ENCODE results near the gene TPRG1L.

The TPRG1L gene

GRCh38 chr1:3577711-3578432 lies 46.9 kb upstream of the TPRG1L start:
- 83% methylated on average over 23 of the region's 27 CpGs for WGBS
- Histone ChIP-seq H3K23ac (ENCODE audit: low read length in 2 of 2) (no peak overlapping the region), H4K91ac (ENCODE audit: low read length) (no peak overlapping the region), H4K8ac (ENCODE audit: low read length) (no peak overlapping the region), H3K27ac (ENCODE audit: low read length, poor library complexity, severe bottlenecking) (no peak overlapping the region), H2AFZ (ENCODE audit: low read depth, low read length) (no peak overlapping the region), H3K27me3 (ENCODE audit: control insufficient read depth in 1 of 2, insufficient read depth in 1 of 2, low read length in 2 of 2) (peaks cover 9 to 39% of the 10 kb centered on the region in 2 experiments), H3K9ac (ENCODE audit: low read length) (no peak overlapping the region), H2BK120ac (ENCODE audit: low read depth, low read length) (no peak overlapping the region), H3K9me3 (ENCODE audit: control insufficient read depth, low read length) (no peaks in the 10 kb centered on the region), H2BK5ac (ENCODE audit: low read depth, low read length, poor library complexity, severe bottlenecking) (no peak overlapping the region), H3K79me1 (replicated peaks; ENCODE audit: low read length, poor library complexity, severe bottlenecking) (no peaks in the 10 kb centered on the region), H3K4me3 (ENCODE audit: insufficient read depth in 1 of 2, low read depth in 1 of 2, low read length in 2 of 2) (no peak overlapping the region), H2BK15ac (ENCODE audit: low read depth, poor library complexity, severe bottlenecking) (no peak overlapping the region), H3K18ac (ENCODE audit: low read depth in 1 of 2, low read length in 2 of 2) (no peak overlapping the region), H3K14ac (ENCODE audit: low read length in 2 of 2) (no peak overlapping the region), H3K4ac (ENCODE audit: low read depth in 1 of 2, low read length in 2 of 2) (no peak overlapping the region), H3K4me1 (ENCODE audit: control insufficient read depth, insufficient read depth, low read depth, low read length) (peaks cover 1% of the 10 kb centered on the region), H2BK12ac (ENCODE audit: low read length in 2 of 2) (no peak overlapping the region), H2AK5ac (ENCODE audit: low read length, severe bottlenecking) (no peak overlapping the region), H3K36me3 (ENCODE audit: control insufficient read depth in 1 of 2, insufficient read depth in 2 of 2, low read depth in 1 of 2, low read length in 2 of 2) (no peaks in the 10 kb centered on the region), H3K4me2 (ENCODE audit: low read length, poor library complexity, severe bottlenecking) (no peak overlapping the region)
- no peak for DNase-seq

- no peak overlapping the region for H3K9ac ChIP-seq (ENCODE audit: low read length)
- no peak overlapping the region for H4K91ac ChIP-seq (ENCODE audit: low read length)
- H3K14ac ChIP-seq (ENCODE audit: low read length in 2 of 2), result no peak overlapping the region
- H4K8ac ChIP-seq (ENCODE audit: low read length), result no peak overlapping the region
- DNase-seq, result no peak
- no peak overlapping the region for H3K4me3 ChIP-seq (ENCODE audit: insufficient read depth in 1 of 2, low read depth in 1 of 2, low read length in 2 of 2)
- H3K4me2 ChIP-seq (ENCODE audit: low read length, poor library complexity, severe bottlenecking), result no peak overlapping the region
- no peak overlapping the region for H3K4ac ChIP-seq (ENCODE audit: low read depth in 1 of 2, low read length in 2 of 2)
- H3K27ac ChIP-seq (ENCODE audit: low read length, poor library complexity, severe bottlenecking), result no peak overlapping the region
- no peaks in the 10 kb centered on the region for H3K79me1 ChIP-seq (replicated peaks; ENCODE audit: low read length, poor library complexity, severe bottlenecking)
- no peaks in the 10 kb centered on the region for H3K36me3 ChIP-seq (ENCODE audit: control insufficient read depth in 1 of 2, insufficient read depth in 2 of 2, low read depth in 1 of 2, low read length in 2 of 2)
- no peak overlapping the region for H3K18ac ChIP-seq (ENCODE audit: low read depth in 1 of 2, low read length in 2 of 2)
- no peak overlapping the region for H2BK5ac ChIP-seq (ENCODE audit: low read depth, low read length, poor library complexity, severe bottlenecking)
- H2BK120ac ChIP-seq (ENCODE audit: low read depth, low read length), result no peak overlapping the region
- H2BK15ac ChIP-seq (ENCODE audit: low read depth, poor library complexity, severe bottlenecking), result no peak overlapping the region
- H2BK12ac ChIP-seq (ENCODE audit: low read length in 2 of 2), result no peak overlapping the region
- no peaks in the 10 kb centered on the region for H3K9me3 ChIP-seq (ENCODE audit: control insufficient read depth, low read length)
- no peak overlapping the region for H3K23ac ChIP-seq (ENCODE audit: low read length in 2 of 2)
- peaks cover 9 to 34% of the 10 kb centered on the region in 2 experiments for H3K27me3 ChIP-seq (ENCODE audit: control insufficient read depth in 1 of 2, insufficient read depth in 1 of 2, low read length in 2 of 2)
- WGBS, result 78% methylated on average over 8 of the region's 8 CpGs
- peaks cover 1% of the 10 kb centered on the region for H3K4me1 ChIP-seq (ENCODE audit: control insufficient read depth, insufficient read depth, low read depth, low read length)
- no peak overlapping the region for H2AK5ac ChIP-seq (ENCODE audit: low read length, severe bottlenecking)
- H2AFZ ChIP-seq (ENCODE audit: low read depth, low read length), result no peak overlapping the region
Observed at GRCh38 chr1:3578433-3578805, 46.4 kb upstream of the TPRG1L start.

GRCh38 chr1:3578906-3579305 lies 45.9 kb upstream of the TPRG1L start:
- Histone ChIP-seq H3K4me2 (ENCODE audit: low read length, poor library complexity, severe bottlenecking) (no peak overlapping the region), H3K9ac (ENCODE audit: low read length) (no peak overlapping the region), H3K79me1 (replicated peaks; ENCODE audit: low read length, poor library complexity, severe bottlenecking) (no peaks in the 10 kb centered on the region), H2AFZ (ENCODE audit: low read depth, low read length) (no peak overlapping the region), H2AK5ac (ENCODE audit: low read length, severe bottlenecking) (no peak overlapping the region), H2BK12ac (ENCODE audit: low read length in 2 of 2) (no peak overlapping the region), H3K9me3 (ENCODE audit: control insufficient read depth, low read length) (no peaks in the 10 kb centered on the region), H3K18ac (ENCODE audit: low read depth in 1 of 2, low read length in 2 of 2) (no peak overlapping the region), H4K8ac (ENCODE audit: low read length) (no peak overlapping the region), H3K27ac (ENCODE audit: low read length, poor library complexity, severe bottlenecking) (no peak overlapping the region), H3K4ac (ENCODE audit: low read depth in 1 of 2, low read length in 2 of 2) (no peak overlapping the region), H3K27me3 (ENCODE audit: control insufficient read depth in 1 of 2, insufficient read depth in 1 of 2, low read length in 2 of 2) (peaks cover 9 to 32% of the 10 kb centered on the region in 2 experiments), H3K23ac (ENCODE audit: low read length in 2 of 2) (no peak overlapping the region), H2BK15ac (ENCODE audit: low read depth, poor library complexity, severe bottlenecking) (no peak overlapping the region), H3K4me1 (ENCODE audit: control insufficient read depth, insufficient read depth, low read depth, low read length) (peaks cover 1% of the 10 kb centered on the region), H4K91ac (ENCODE audit: low read length) (no peak overlapping the region), H2BK5ac (ENCODE audit: low read depth, low read length, poor library complexity, severe bottlenecking) (no peak overlapping the region), H2BK120ac (ENCODE audit: low read depth, low read length) (no peak overlapping the region), H3K4me3 (ENCODE audit: insufficient read depth in 1 of 2, low read depth in 1 of 2, low read length in 2 of 2) (no peak overlapping the region), H3K14ac (ENCODE audit: low read length in 2 of 2) (no peak overlapping the region), H3K36me3 (ENCODE audit: control insufficient read depth in 1 of 2, insufficient read depth in 2 of 2, low read depth in 1 of 2, low read length in 2 of 2) (no peaks in the 10 kb centered on the region)
- WGBS, result 87% methylated on average over 19 of the region's 19 CpGs
- DNase-seq, result no peak

GRCh38 chr1:3579626-3580025 lies 45.2 kb upstream of the TPRG1L start:
- Histone ChIP-seq H2BK15ac (ENCODE audit: low read depth, poor library complexity, severe bottlenecking) (no peak overlapping the region), H2BK12ac (ENCODE audit: low read length in 2 of 2) (no peak overlapping the region), H3K18ac (ENCODE audit: low read depth in 1 of 2, low read length in 2 of 2) (no peak overlapping the region), H3K9ac (ENCODE audit: low read length) (no peak overlapping the region), H3K36me3 (ENCODE audit: control insufficient read depth in 1 of 2, insufficient read depth in 2 of 2, low read depth in 1 of 2, low read length in 2 of 2) (no peaks in the 10 kb centered on the region), H4K91ac (ENCODE audit: low read length) (no peak overlapping the region), H3K4me1 (ENCODE audit: control insufficient read depth, insufficient read depth, low read depth, low read length) (peaks cover 1% of the 10 kb centered on the region), H3K23ac (ENCODE audit: low read length in 2 of 2) (no peak overlapping the region), H3K27me3 (ENCODE audit: control insufficient read depth in 1 of 2, insufficient read depth in 1 of 2, low read length in 2 of 2) (peaks cover 9 to 29% of the 10 kb centered on the region in 2 experiments), H3K9me3 (ENCODE audit: control insufficient read depth, low read length) (no peaks in the 10 kb centered on the region), H2BK120ac (ENCODE audit: low read depth, low read length) (no peak overlapping the region), H3K14ac (ENCODE audit: low read length in 2 of 2) (no peak overlapping the region), H3K4me2 (ENCODE audit: low read length, poor library complexity, severe bottlenecking) (no peak overlapping the region), H4K8ac (ENCODE audit: low read length) (no peak overlapping the region), H3K27ac (ENCODE audit: low read length, poor library complexity, severe bottlenecking) (no peak overlapping the region), H2AK5ac (ENCODE audit: low read length, severe bottlenecking) (no peak overlapping the region), H2BK5ac (ENCODE audit: low read depth, low read length, poor library complexity, severe bottlenecking) (no peak overlapping the region), H3K79me1 (replicated peaks; ENCODE audit: low read length, poor library complexity, severe bottlenecking) (no peaks in the 10 kb centered on the region), H2AFZ (ENCODE audit: low read depth, low read length) (no peak overlapping the region), H3K4me3 (ENCODE audit: insufficient read depth in 1 of 2, low read depth in 1 of 2, low read length in 2 of 2) (no peak overlapping the region), H3K4ac (ENCODE audit: low read depth in 1 of 2, low read length in 2 of 2) (no peak overlapping the region)
- DNase-seq, result no peak
- 93% methylated on average over 16 of the region's 16 CpGs for WGBS

Data from mesenchymal stem cell (in vitro differentiated cells and primary cell).